Parathyroid adenoma (tissue), 2 donors: ENCODE data around the gene EXO1.

Experiments used
- H2AFZ ChIP-seq: fragments of 300-600 bp; sonication (generic); one replicate; pipeline ENCODE4 v1.7.0; 2017; ENCODE audit warnings: antibody characterized with exemption, mild to moderate bottlenecking
- H3K27ac ChIP-seq: fragments of 300-600 bp; sonication (generic); one replicate; pipeline ENCODE4 v1.7.0; 2017
- H3K27me3 ChIP-seq: fragments of 300-600 bp; sonication (generic); one replicate; pipeline ENCODE4 v1.7.0; 2017; ENCODE audit warnings: low read length; ENCODE audit not compliant: control insufficient read depth, insufficient read depth
- H3K36me3 ChIP-seq: fragments of 300-600 bp; sonication (generic); one replicate; pipeline ENCODE4 v1.7.0; 2017; ENCODE audit warnings: low read length; ENCODE audit not compliant: control insufficient read depth, insufficient read depth
- H3K4me1 ChIP-seq: fragments of 300-600 bp; sonication (generic); one replicate; pipeline ENCODE4 v1.7.0; 2017; ENCODE audit warnings: control low read depth
- H3K4me2 ChIP-seq: fragments of 300-600 bp; sonication (generic); one replicate; pipeline ENCODE4 v1.7.0; 2017; ENCODE audit warnings: low read length
- H3K4me3 ChIP-seq: fragments of 300-600 bp; sonication (generic); one replicate; pipeline ENCODE4 v1.7.0; 2017; ENCODE audit warnings: low read depth, low read length
- H3K79me2 ChIP-seq: fragments of 300-600 bp; sonication (generic); one replicate; pipeline ENCODE4 v1.7.0; 2017; ENCODE audit warnings: control low read depth
- H3K9ac ChIP-seq: fragments of 300-600 bp; sonication (generic); one replicate; pipeline ENCODE4 v1.7.0; 2017; ENCODE audit warnings: mild to moderate bottlenecking
- H3K9me3 ChIP-seq: fragments of 300-600 bp; sonication (generic); one replicate; pipeline ENCODE4 v1.7.0; 2017; ENCODE audit warnings: low read length; ENCODE audit not compliant: control insufficient read depth
- TF ChIP-seq, protein P1 (sequence below): fragments of 300-600 bp; sonication (generic); IDR thresholded peaks from one replicate; pipeline ENCODE4 v1.7.0; 2017; ENCODE audit warnings: antibody characterized with exemption, mild to moderate bottlenecking
- donor health status: primary hyperparathyroidism.

The EXO1 gene

DNA sequence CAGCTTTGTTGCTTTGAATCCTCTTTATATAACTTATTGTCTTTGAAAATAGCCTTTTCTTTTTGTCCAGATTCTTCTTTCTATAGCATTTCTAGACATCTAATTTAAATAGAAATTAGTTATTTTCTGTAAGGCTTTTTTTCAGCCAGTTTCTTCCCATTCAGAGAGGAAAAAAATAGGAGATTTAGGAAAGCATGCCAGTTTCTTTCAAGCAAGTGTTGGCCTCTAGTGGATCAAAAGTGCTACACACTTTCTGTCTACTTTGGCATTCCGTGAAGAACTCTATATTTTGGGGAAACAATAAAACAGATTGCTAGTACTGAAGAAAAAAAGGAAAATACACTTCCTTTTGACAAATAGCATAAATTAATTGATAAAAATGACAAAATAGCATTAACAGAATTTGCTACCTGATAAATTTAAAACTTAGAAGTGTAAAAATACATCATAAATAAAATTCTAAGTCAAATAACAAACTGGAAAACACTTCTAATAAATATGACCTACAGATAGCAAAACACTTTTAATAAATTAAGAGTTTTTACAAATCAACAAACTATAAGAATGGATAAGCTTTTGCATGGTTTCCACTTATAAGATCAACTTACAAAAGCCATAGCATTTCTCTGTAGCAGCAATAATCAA, 13.1 kb upstream of the EXO1 start:
- Histone ChIP-seq H3K9me3 (no peaks in the 10 kb centered on the region), H3K27ac (no peak overlapping the region), H3K4me2 (no peak overlapping the region), H3K79me2 (no peaks in the 10 kb centered on the region), H3K27me3 (no peaks in the 10 kb centered on the region), H3K36me3 (no peaks in the 10 kb centered on the region), H3K9ac (no peak overlapping the region), H3K4me3 (no peak overlapping the region), H2AFZ (no peak overlapping the region), H3K4me1 (no peaks in the 10 kb centered on the region)
- TF ChIP-seq, protein P1, sequence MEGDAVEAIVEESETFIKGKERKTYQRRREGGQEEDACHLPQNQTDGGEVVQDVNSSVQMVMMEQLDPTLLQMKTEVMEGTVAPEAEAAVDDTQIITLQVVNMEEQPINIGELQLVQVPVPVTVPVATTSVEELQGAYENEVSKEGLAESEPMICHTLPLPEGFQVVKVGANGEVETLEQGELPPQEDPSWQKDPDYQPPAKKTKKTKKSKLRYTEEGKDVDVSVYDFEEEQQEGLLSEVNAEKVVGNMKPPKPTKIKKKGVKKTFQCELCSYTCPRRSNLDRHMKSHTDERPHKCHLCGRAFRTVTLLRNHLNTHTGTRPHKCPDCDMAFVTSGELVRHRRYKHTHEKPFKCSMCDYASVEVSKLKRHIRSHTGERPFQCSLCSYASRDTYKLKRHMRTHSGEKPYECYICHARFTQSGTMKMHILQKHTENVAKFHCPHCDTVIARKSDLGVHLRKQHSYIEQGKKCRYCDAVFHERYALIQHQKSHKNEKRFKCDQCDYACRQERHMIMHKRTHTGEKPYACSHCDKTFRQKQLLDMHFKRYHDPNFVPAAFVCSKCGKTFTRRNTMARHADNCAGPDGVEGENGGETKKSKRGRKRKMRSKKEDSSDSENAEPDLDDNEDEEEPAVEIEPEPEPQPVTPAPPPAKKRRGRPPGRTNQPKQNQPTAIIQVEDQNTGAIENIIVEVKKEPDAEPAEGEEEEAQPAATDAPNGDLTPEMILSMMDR: peak; percentile 22

DNA sequence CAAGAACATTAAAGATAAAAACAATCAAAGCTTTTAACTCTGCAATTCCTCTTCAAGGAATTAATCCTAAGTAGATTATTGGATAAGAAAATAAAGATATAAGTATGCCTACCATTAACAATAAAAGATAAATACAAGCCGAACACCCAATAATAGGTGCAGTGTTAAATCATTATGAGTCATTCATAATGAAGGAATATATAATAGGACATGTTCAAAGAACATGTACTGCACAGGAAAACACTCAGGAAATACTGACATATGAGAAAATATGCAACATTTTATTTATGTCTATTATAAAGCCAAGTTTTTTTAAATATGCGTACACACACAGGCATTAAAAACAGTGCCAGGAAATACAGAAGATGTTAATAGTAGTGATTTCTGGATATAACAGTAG, 11.1 kb upstream of the EXO1 start:
- Histone ChIP-seq H3K79me2 (no peaks in the 10 kb centered on the region), H3K4me2 (no peak overlapping the region), H3K36me3 (no peaks in the 10 kb centered on the region), H3K9ac (no peak overlapping the region), H2AFZ (no peak overlapping the region), H3K4me1 (no peaks in the 10 kb centered on the region), H3K4me3 (no peak overlapping the region), H3K27me3 (no peaks in the 10 kb centered on the region), H3K9me3 (no peaks in the 10 kb centered on the region), H3K27ac (no peak overlapping the region)
- TF ChIP-seq, protein P1: no peak

DNA sequence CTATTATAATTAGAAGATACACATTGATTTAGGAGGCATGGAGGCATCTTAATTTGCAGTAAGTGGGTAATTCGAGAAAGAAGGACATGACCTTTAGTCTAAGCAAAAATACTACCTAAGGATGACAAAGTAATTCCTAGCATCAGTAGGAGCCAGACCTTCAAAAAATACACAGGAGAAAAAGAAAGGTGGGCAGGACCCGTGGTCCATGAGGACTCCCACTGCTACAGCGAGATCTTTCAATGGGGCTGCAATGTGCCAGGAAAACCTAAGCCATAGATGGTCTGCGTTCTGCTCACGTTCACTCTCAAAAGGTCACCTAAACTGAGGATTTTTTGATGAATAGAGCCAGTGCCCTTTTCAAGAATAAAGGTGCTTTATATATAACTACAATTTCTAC, 10.6 kb upstream of the EXO1 start:
- no peak overlapping the region for H2AFZ ChIP-seq
- H3K9ac ChIP-seq: no peak overlapping the region
- H3K27me3 ChIP-seq: no peaks in the 10 kb centered on the region
- H3K79me2 ChIP-seq: no peaks in the 10 kb centered on the region
- no peak overlapping the region for H3K4me3 ChIP-seq
- no peak overlapping the region for H3K27ac ChIP-seq
- H3K4me2 ChIP-seq: no peak overlapping the region
- H3K36me3 ChIP-seq: no peaks in the 10 kb centered on the region
- H3K9me3 ChIP-seq: no peaks in the 10 kb centered on the region
- TF ChIP-seq, protein P1: no peak
- H3K4me1 ChIP-seq: no peaks in the 10 kb centered on the region

DNA sequence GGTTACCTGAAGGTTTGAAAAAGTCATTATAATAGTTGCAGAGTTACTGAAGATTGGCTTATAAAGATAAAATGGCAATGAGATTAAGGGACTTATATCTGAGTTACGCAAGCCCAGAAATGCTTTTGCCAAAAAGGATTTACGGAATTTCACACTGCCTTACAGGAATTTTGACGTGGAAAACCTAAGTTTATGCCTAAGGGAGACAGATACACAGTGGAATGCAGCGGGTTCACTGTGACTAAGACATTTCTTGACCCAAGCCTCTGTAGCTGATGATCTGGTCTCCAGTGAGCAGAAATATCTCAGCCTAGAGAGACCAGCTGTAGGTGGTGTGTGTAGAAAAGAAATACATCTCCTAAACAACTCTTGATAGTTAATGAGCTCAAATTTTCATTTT, 10.1 kb upstream of the EXO1 start:
- no peak overlapping the region for H3K4me2 ChIP-seq

More for the DNA sequence above, 10.1 kb upstream of the EXO1 start:
- Histone ChIP-seq H3K79me2 (no peaks in the 10 kb centered on the region), H3K27me3 (no peaks in the 10 kb centered on the region), H3K4me1 (no peaks in the 10 kb centered on the region), H3K4me3 (no peak overlapping the region), H3K27ac (no peak overlapping the region), H3K9ac (no peak overlapping the region), H2AFZ (no peak overlapping the region), H3K36me3 (no peaks in the 10 kb centered on the region), H3K9me3 (no peaks in the 10 kb centered on the region)
- TF ChIP-seq, protein P1: no peak
